ENCODE measurements around the gene E2F4. TPM values are rescaled to one million over a fixed set of nuclear protein-coding genes. Genes with fewer than 3 reads are reported as not detected.
A peak's percentile ranks its signal among the peaks of the same experiment; 100 is the strongest.

Gene E2F4
- total and polyA plus RNA-seq, 9 of the 15 experiments (the other 6 are each of a cell fraction or from before 2014, with no cell fraction given), result 9.7 to 139 (median 106) TPM

GRCh38 chr16:67230809-67231660 is 39.1 kb downstream of the E2F4 start:
- Histone ChIP-seq H3K9me1 (ENCODE audit: control insufficient read depth, insufficient read depth, low read length) (no peaks in the 10 kb centered on the region), H4K20me1 (replicated peaks; ENCODE audit: control insufficient read depth, insufficient read depth, low read length) (peaks cover under 1% of the 10 kb centered on the region; the same call in 1 of the 2 replicates), H3K9ac (ENCODE audit: insufficient read depth in 1 of 2, low read depth in 2 of 2, low read length in 2 of 2) (no peak overlapping the region; a peak in 1 of 4 replicates), H2AFZ (ENCODE audit: low read depth, low read length) (no peak overlapping the region), H3K79me2 (ENCODE audit: control insufficient read depth, insufficient read depth, low read length) (peaks cover 21% of the 10 kb centered on the region), H3K4me3 (no peak overlapping the region), H3K27me3 (ENCODE audit: control insufficient read depth in 2 of 2, insufficient read depth in 2 of 2, low read length in 2 of 2) (no peaks in the 10 kb centered on the region), H3K9me3 (replicated peaks; ENCODE audit: control insufficient read depth, insufficient read depth, low read depth, low read length) (no peaks in the 10 kb centered on the region), H3K4me2 (ENCODE audit: insufficient read depth, low read length) (no peak overlapping the region), H3K4me1 (replicated peaks in 1 of 2; ENCODE audit: control insufficient read depth in 2 of 2, insufficient read depth in 2 of 2, low read length in 2 of 2) (peaks cover 13 to 30% of the 10 kb centered on the region in 2 experiments; a peak in 4 of 5 replicates), H3K27ac (ENCODE audit: extremely low read depth, low read depth, low read length) (no peak overlapping the region), H3K36me3 (ENCODE audit: control insufficient read depth, insufficient read depth, low read length) (peaks cover 85% of the 10 kb centered on the region; the same call in 2 of the 3 replicates)
- 93% methylated on average over 9 of the region's 12 CpGs for WGBS (ENCODE audit: insufficient coverage, low coverage, missing lambda C conversion rate)
- DNase-seq (ENCODE audit: extremely low read depth in 1 of 4, low spot score in 3 of 4) (no peak), ATAC-seq (no peak), FAIRE-seq (no peak)
- BruUV-seq (replicated peaks), result no TSS peak
- in situ Hi-C loops (cut with MboI), result no loop called here
- intact Hi-C loops (cut with micrococcal nuclease), result no loop called here
- ChIA-PET CTCF (ENCODE audit: low intra/inter-chr PET ratio) (no interaction called here), POLR2A (interaction anchor here (0.6 to 2.4 kb wide), 5 partner anchors 8 to 41 kb away, joined by 3 to 14 read pairs (median 5); partner anchors contain the start of gene EXOC3L1)
- peak; percentile 39; the same call in 1 of the 2 replicates for TF ChIP-seq SUPT5H (IDR thresholded peaks at IDR 0.05)
- TF ChIP-seq, protein P1, sequence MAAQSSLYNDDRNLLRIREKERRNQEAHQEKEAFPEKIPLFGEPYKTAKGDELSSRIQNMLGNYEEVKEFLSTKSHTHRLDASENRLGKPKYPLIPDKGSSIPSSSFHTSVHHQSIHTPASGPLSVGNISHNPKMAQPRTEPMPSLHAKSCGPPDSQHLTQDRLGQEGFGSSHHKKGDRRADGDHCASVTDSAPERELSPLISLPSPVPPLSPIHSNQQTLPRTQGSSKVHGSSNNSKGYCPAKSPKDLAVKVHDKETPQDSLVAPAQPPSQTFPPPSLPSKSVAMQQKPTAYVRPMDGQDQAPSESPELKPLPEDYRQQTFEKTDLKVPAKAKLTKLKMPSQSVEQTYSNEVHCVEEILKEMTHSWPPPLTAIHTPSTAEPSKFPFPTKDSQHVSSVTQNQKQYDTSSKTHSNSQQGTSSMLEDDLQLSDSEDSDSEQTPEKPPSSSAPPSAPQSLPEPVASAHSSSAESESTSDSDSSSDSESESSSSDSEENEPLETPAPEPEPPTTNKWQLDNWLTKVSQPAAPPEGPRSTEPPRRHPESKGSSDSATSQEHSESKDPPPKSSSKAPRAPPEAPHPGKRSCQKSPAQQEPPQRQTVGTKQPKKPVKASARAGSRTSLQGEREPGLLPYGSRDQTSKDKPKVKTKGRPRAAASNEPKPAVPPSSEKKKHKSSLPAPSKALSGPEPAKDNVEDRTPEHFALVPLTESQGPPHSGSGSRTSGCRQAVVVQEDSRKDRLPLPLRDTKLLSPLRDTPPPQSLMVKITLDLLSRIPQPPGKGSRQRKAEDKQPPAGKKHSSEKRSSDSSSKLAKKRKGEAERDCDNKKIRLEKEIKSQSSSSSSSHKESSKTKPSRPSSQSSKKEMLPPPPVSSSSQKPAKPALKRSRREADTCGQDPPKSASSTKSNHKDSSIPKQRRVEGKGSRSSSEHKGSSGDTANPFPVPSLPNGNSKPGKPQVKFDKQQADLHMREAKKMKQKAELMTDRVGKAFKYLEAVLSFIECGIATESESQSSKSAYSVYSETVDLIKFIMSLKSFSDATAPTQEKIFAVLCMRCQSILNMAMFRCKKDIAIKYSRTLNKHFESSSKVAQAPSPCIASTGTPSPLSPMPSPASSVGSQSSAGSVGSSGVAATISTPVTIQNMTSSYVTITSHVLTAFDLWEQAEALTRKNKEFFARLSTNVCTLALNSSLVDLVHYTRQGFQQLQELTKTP (IDR thresholded peaks at IDR 0.05; ENCODE audit: low read depth in 1 of 2, partially characterized antibody in 2 of 2), result no peak
- peak; percentile 32 for TF ChIP-seq POLR2B (IDR thresholded peaks at IDR 0.05; ENCODE audit: low read depth, partially characterized antibody)
- TF ChIP-seq ZNF740 (CRISPR knock-in tag; IDR thresholded peaks at IDR 0.05), result no peak
- TF ChIP-seq ZNF740 (tag; IDR thresholded peaks at IDR 0.05), result no peak
- TF ChIP-seq, protein P2, sequence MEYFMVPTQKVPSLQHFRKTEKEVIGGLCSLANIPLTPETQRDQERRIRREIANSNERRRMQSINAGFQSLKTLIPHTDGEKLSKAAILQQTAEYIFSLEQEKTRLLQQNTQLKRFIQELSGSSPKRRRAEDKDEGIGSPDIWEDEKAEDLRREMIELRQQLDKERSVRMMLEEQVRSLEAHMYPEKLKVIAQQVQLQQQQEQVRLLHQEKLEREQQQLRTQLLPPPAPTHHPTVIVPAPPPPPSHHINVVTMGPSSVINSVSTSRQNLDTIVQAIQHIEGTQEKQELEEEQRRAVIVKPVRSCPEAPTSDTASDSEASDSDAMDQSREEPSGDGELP (CRISPR knock-in tag; IDR thresholded peaks at IDR 0.05; ENCODE audit: borderline replicate concordance), result no peak
- no peak for TF ChIP-seq SIRT6 (IDR thresholded peaks at IDR 0.05; ENCODE audit: low read depth, low read length)
- no peak for TF ChIP-seq NR1H2 (CRISPR knock-in tag; IDR thresholded peaks at IDR 0.05)
- peak; percentile 46 for TF ChIP-seq POLR2A (conservative IDR thresholded peaks at IDR 0.05)
- 0 out of 2 replicates have a peak, but pooled peaks have one; percentile 10 for TF ChIP-seq POLR2AphosphoS5 (IDR thresholded peaks at IDR 0.05; ENCODE audit: control insufficient read depth, insufficient read depth, low read depth, low read length)
- TF ChIP-seq ETV5 (CRISPR knock-in tag; IDR thresholded peaks at IDR 0.05; ENCODE audit: low read depth), result no peak
- peak; percentile 25; the same call in 1 of the 2 replicates for TF ChIP-seq POLR2G (IDR thresholded peaks at IDR 0.05; ENCODE audit: low read depth, low read length)
- TF ChIP-seq KLF10 (CRISPR knock-in tag; IDR thresholded peaks at IDR 0.05), result no peak
- TF ChIP-seq SIN3A (IDR thresholded peaks at IDR 0.05; ENCODE audit: borderline replicate concordance in 2 of 2, control insufficient read depth in 1 of 2, low read depth in 2 of 2, low read length in 2 of 2), result no peak
- no peak for TF ChIP-seq FOXP1 (CRISPR knock-in tag; IDR thresholded peaks at IDR 0.05)
